Measurements from ENCODE around the gene CSTF2. TPM values are rescaled to one million over a fixed set of nuclear protein-coding genes. Genes with fewer than 3 reads are reported as not detected.
A peak's percentile ranks its signal among the peaks of the same experiment; 100 is the strongest.
"Not testable (repeated sequence)": the region's sequence is repeated elsewhere in the genome, so short reads cannot be mapped to it uniquely, and the experiment has no call there.

Gene CSTF2
- total RNA-seq (10 to 100 TPM; 12.7 to 15.2 TPM), polyA plus RNA-seq (10 to 100 TPM in 1 of 3 donors, 1 to 10 TPM in 2; 6.8 to 13.7 (median 8.5) TPM), total RNA-seq (13.3 to 81.5 (median 22.0) reads per million in 6 experiments)

GRCh38 chrX:100819837-100820666, at the start of gene CSTF2:
Gene CSTF2, plus strand, starts transcription at chrX:100820391. Its CDS starts 26 bp downstream, at chrX:100820417.
- ATAC-seq = peak; percentile 95
- peak within 1 kb of the TSS; percentile 89 to 99 (median 97) for H3K27ac Mint-ChIP-seq

GRCh38 chrX:100796371-100796770, 23.8 kb upstream of the CSTF2 start:
- H3K4me1 Mint-ChIP-seq, ATAC-seq: not testable (repeated sequence)

More at GRCh38 chrX:100819837-100820666, at the start of gene CSTF2:
- peaks cover 4 to 11% (median 6%) of the 10 kb centered on the region in 4 donors for H3K4me1 Mint-ChIP-seq
- peaks cover 0 to 13% (median 3%) of the 10 kb centered on the region in 5 donors for H3K27me3 Mint-ChIP-seq
- DNase-seq = peak; percentile 57 to 90 (median 78)
- peaks cover 0 to 4% (median 0%) of the 10 kb centered on the region in 9 donors for H3K9me3 Mint-ChIP-seq
- POLR2A ChIA-PET = interaction anchor here (0.6 kb wide), 3 partner anchors 231 to 1112 kb away, joined by 3 to 6 read pairs (median 4); partner anchors contain the start of gene ZMAT1
- peak within 1 kb of the TSS; percentile 83 to 99 (median 92) for H3K4me3 Mint-ChIP-seq
- peaks cover 0 to 26% (median 5%) of the 10 kb centered on the region in 3 donors for H3K36me3 Mint-ChIP-seq

GRCh38 chrX:100797359-100797758, 22.8 kb upstream of the CSTF2 start:
- Mint-ChIP-seq H3K27ac (no peak overlapping the region), H3K9me3 (no peaks in the 10 kb centered on the region), H3K4me3 (no peak overlapping the region), H3K36me3 (no peaks in the 10 kb centered on the region), H3K4me1 (no peaks in the 10 kb centered on the region), H3K27me3 (peaks cover 0 to 6% (median 0%) of the 10 kb centered on the region in 5 donors)
- ATAC-seq = no peak
- DNase-seq = no peak
- POLR2A ChIA-PET = no interaction called here

More at GRCh38 chrX:100796371-100796770, 23.8 kb upstream of the CSTF2 start:
- H3K27me3 Mint-ChIP-seq, H3K27ac Mint-ChIP-seq, DNase-seq, H3K4me3 Mint-ChIP-seq, POLR2A ChIA-PET, H3K36me3 Mint-ChIP-seq, H3K9me3 Mint-ChIP-seq: not testable (repeated sequence)

- Mint-ChIP-seq H3K4me3 (no peak overlapping the region), H3K27me3 (peaks cover 0 to 6% (median 0%) of the 10 kb centered on the region in 5 donors), H3K9me3 (no peaks in the 10 kb centered on the region), H3K27ac (no peak overlapping the region), H3K4me1 (no peaks in the 10 kb centered on the region), H3K36me3 (no peaks in the 10 kb centered on the region)
- POLR2A ChIA-PET = no interaction called here
- DNase-seq (no peak), ATAC-seq (no peak)
Measured at GRCh38 chrX:100798484-100799214, 21.5 kb upstream of the CSTF2 start.

- Mint-ChIP-seq H3K4me3 (no peak overlapping the region), H3K9me3 (peaks cover 0 to 32% (median 7%) of the 10 kb centered on the region in 9 donors), H3K27me3 (peaks cover 2 to 15% (median 6%) of the 10 kb centered on the region in 5 donors), H3K27ac (no peak overlapping the region), H3K36me3 (peaks cover 0 to 16% (median 2%) of the 10 kb centered on the region in 3 donors), H3K4me1 (no peaks in the 10 kb centered on the region)
- DNase-seq = no peak
- POLR2A ChIA-PET = no interaction called here
- ATAC-seq = no peak
Measured at GRCh38 chrX:100802843-100803242, 17.3 kb upstream of the CSTF2 start.

- Mint-ChIP-seq H3K9me3 (peaks cover 4 to 45% (median 9%) of the 10 kb centered on the region in 9 donors), H3K4me3 (no peak overlapping the region), H3K36me3 (peaks cover 0 to 17% (median 2%) of the 10 kb centered on the region in 3 donors), H3K27me3 (peaks cover 5 to 25% (median 17%) of the 10 kb centered on the region in 5 donors), H3K27ac (no peak overlapping the region), H3K4me1 (no peaks in the 10 kb centered on the region)
- DNase-seq (no peak), ATAC-seq (no peak)
- POLR2A ChIA-PET = no interaction called here
Measured at GRCh38 chrX:100804780-100805179, 15.4 kb upstream of the CSTF2 start.

GRCh38 chrX:100808265-100808664, 11.9 kb upstream of the CSTF2 start:
- Mint-ChIP-seq H3K27me3 (peaks cover 6 to 57% (median 24%) of the 10 kb centered on the region in 5 donors), H3K27ac (peak overlapping the region in 1 of 10 donors; percentile 64), H3K9me3 (peaks cover 4 to 55% (median 11%) of the 10 kb centered on the region in 9 donors), H3K36me3 (peaks cover 2 to 20% (median 3%) of the 10 kb centered on the region in 3 donors)
- DNase-seq, H3K4me3 Mint-ChIP-seq, POLR2A ChIA-PET, ATAC-seq, H3K4me1 Mint-ChIP-seq: not testable (repeated sequence)

GRCh38 chrX:100812216-100813158, 7.7 kb upstream of the CSTF2 start:
- peaks cover 0 to 27% (median 8%) of the 10 kb centered on the region in 9 donors for H3K9me3 Mint-ChIP-seq
- DNase-seq = no peak
- peaks cover 2 to 7% (median 2%) of the 10 kb centered on the region in 3 donors for H3K36me3 Mint-ChIP-seq
- H3K27me3 Mint-ChIP-seq = peaks cover 6 to 73% (median 32%) of the 10 kb centered on the region in 5 donors
- H3K27ac Mint-ChIP-seq = peak overlapping the region in 1 of 10 donors; percentile 12
- H3K4me3 Mint-ChIP-seq = no peak overlapping the region
- POLR2A ChIA-PET = no interaction called here
- H3K4me1 Mint-ChIP-seq = peaks cover 0 to 2% (median 0%) of the 10 kb centered on the region in 4 donors
- ATAC-seq = no peak

DNA sequence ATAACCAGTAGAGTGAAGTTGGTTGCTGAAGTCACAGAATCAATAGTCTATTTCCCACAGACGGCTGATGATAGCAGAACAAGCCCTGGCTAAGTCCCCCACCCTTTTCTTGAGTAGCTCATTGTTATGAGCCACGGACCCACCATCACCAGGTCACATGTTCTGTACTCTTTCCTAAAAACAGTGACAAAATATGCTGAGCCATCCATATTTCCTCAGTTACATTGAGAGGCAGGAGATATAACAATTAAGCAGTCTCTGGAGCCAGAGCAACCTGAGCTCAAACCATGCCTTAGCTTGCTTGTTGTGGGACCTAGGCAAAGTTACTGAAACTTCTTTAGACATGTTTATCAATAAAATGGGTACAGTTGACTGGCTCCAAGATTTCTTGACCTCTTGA, 2.9 kb upstream of the CSTF2 start:
- ATAC-seq = no peak
- no peak overlapping the region for H3K27ac Mint-ChIP-seq
- H3K4me1 Mint-ChIP-seq = peaks cover 4 to 11% (median 6%) of the 10 kb centered on the region in 4 donors
- DNase-seq = no peak
- H3K36me3 Mint-ChIP-seq = peaks cover 0 to 5% (median 3%) of the 10 kb centered on the region in 3 donors
- H3K27me3 Mint-ChIP-seq = peaks cover 0 to 26% (median 15%) of the 10 kb centered on the region in 5 donors
- POLR2A ChIA-PET = interaction anchor here (0.5 kb wide), 1 partner anchor 185 kb away, joined by 4 read pairs; no protein-coding TSS in a partner anchor
- peaks cover 0 to 4% (median 0%) of the 10 kb centered on the region in 9 donors for H3K9me3 Mint-ChIP-seq
- no peak overlapping the region for H3K4me3 Mint-ChIP-seq

- Mint-ChIP-seq H3K36me3 (peaks cover 0 to 22% (median 5%) of the 10 kb centered on the region in 3 donors), H3K9me3 (peaks cover 0 to 4% (median 0%) of the 10 kb centered on the region in 9 donors), H3K27ac (peak overlapping the region; percentile 89 to 99 (median 97)), H3K4me3 (peak overlapping the region; percentile 83 to 99 (median 92)), H3K27me3 (peaks cover 0 to 19% (median 6%) of the 10 kb centered on the region in 5 donors), H3K4me1 (peaks cover 4 to 11% (median 6%) of the 10 kb centered on the region in 4 donors)
- POLR2A ChIA-PET = interaction anchor here (0.6 kb wide), 1 partner anchor 1113 kb away, joined by 3 read pairs; the partner anchor contains the start of gene ZMAT1
- no peak for DNase-seq
- no peak for ATAC-seq
Measured at GRCh38 chrX:100819534-100819836, 706 bp upstream of the CSTF2 start.

- Mint-ChIP-seq H3K4me1 (peaks cover 6 to 16% (median 11%) of the 10 kb centered on the region in 4 donors), H3K9me3 (no peaks in the 10 kb centered on the region), H3K27me3 (no peaks in the 10 kb centered on the region), H3K4me3 (peak overlapping the region in 3 of 10 donors; percentile 18 to 50 (median 26)), H3K27ac (peak overlapping the region in 6 of 10 donors; percentile 30 to 93 (median 87)), H3K36me3 (peaks cover 0 to 79% (median 3%) of the 10 kb centered on the region in 3 donors)
- ATAC-seq (peak; percentile 27 to 61), DNase-seq (no peak)
- POLR2A ChIA-PET = no interaction called here
Measured at GRCh38 chrX:100829730-100830129, 9.5 kb downstream of the CSTF2 start.
